GM12878 (cell line): ENCODE measurements around the gene GDE1. TPM values are rescaled to one million over a fixed set of nuclear protein-coding genes. Genes with fewer than 3 reads are reported as not detected.

Experiments used
- ATAC-seq: fragments of 200-7000 bp; cut with Tn5 transposase; 3 replicates; pipeline ENCODE4 v1.9.1; 2020; ENCODE audit warnings: mild to moderate bottlenecking, moderate library complexity
- BruUV-seq: library from RNA; stranded (reverse); fragments of 400-500 nt; replicated peaks from 2 replicates; lab custom pipeline; 2021; lab: Mats Ljungman, UMichigan
- CTCF ChIA-PET: fragments of 300-600 bp; sonication (Branson Sonifier 250); formaldehyde crosslinking; extraction: SDS; loops from one replicate; lab custom pipeline; 2021; ENCODE audit warnings: inconsistent platforms; lab: Yijun Ruan, JAX
- POLR2A ChIA-PET: fragments of 350-600 bp; formaldehyde crosslinking; extraction: SDS; loops from one replicate; lab custom pipeline; 2021; ENCODE audit warnings: inconsistent platforms; lab: Charles Lee
- RAD21 ChIA-PET: fragments of 300-600 bp; sonication (Branson Sonifier 250); formaldehyde crosslinking; loops from one replicate; lab custom pipeline; 2023; ENCODE audit warnings: antibody characterized with exemption; ENCODE audit not compliant: unreplicated experiment; lab: Charles Lee
- SMC1A ChIA-PET: fragments of 300-600 bp; sonication (Branson Sonifier 250); formaldehyde crosslinking; loops from one replicate; lab custom pipeline; 2023; ENCODE audit not compliant: unreplicated experiment, uncharacterized antibody; lab: Charles Lee
- DNase-seq: peaks from one replicate; pipeline ENCODE4 v3.0.0-alpha.2; 2011; ENCODE audit warnings: low read depth, low spot score
- FAIRE-seq: peaks from 3 replicates; lab custom pipeline; 2011; peaks lifted over from hg19 to GRCh38; lab: Jason Lieb, UNC
- H2AFZ ChIP-seq: 2 replicates; pipeline ENCODE4 v1.6.0; 2011; ENCODE audit warnings: low read depth, low read length, control low read depth; ENCODE audit not compliant: control insufficient read depth
- H3K27ac ChIP-seq: 2 replicates; pipeline ENCODE4 v1.5.1; 2011; ENCODE audit warnings: control low read depth; ENCODE audit not compliant: control insufficient read depth, insufficient read depth
- H3K27me3 ChIP-seq, 2 experiments: replicated peaks in 1 of 2; 2 replicates each; pipeline versions ENCODE4 v1.6.0 to v1.6.1; 2011; ENCODE audit warnings: low read length in 1 of 2; ENCODE audit not compliant: control insufficient read depth in 2 of 2, insufficient read depth in 2 of 2
- H3K36me3 ChIP-seq, 2 experiments: 2 replicates each; pipeline ENCODE4 v1.5.1; 2011; ENCODE audit warnings: low read length in 1 of 2; ENCODE audit not compliant: control insufficient read depth in 2 of 2, insufficient read depth in 2 of 2
- H3K4me1 ChIP-seq: 2 replicates; pipeline ENCODE4 v1.6.1; 2011; ENCODE audit warnings: mild to moderate bottlenecking, low read length, moderate library complexity, mixed read lengths; ENCODE audit not compliant: control insufficient read depth, insufficient read depth
- H3K4me2 ChIP-seq: 2 replicates; pipeline ENCODE4 v1.6.0; 2011; ENCODE audit warnings: control low read depth; ENCODE audit not compliant: control insufficient read depth, insufficient read depth
- H3K4me3 ChIP-seq: fragments of 200-600 bp; sonication (generic); 2 replicates; pipeline ENCODE4 v1.5.1; 2016
- H3K79me2 ChIP-seq: 2 replicates; pipeline ENCODE4 v1.6.0; 2011; ENCODE audit warnings: low read length; ENCODE audit not compliant: control insufficient read depth, insufficient read depth
- H3K9ac ChIP-seq: 2 replicates; pipeline ENCODE4 v1.8.0; 2011; ENCODE audit warnings: low read length, control low read depth, mixed read lengths; ENCODE audit not compliant: control insufficient read depth, insufficient read depth
- H3K9me3 ChIP-seq: replicated peaks from 3 replicates; pipeline ENCODE4 v1.5.1; 2011; ENCODE audit warnings: mild to moderate bottlenecking, low read length; ENCODE audit not compliant: control insufficient read depth, insufficient read depth
- H4K20me1 ChIP-seq: 2 replicates; pipeline ENCODE4 v1.6.0; 2011; ENCODE audit not compliant: control insufficient read depth, insufficient read depth
- CUX1 ChIP-seq: IDR thresholded peaks from 2 replicates; pipeline ENCODE4 v1.6.1; 2012; ENCODE audit warnings: improper control_type of control experiment, low read depth, low read length; ENCODE audit not compliant: insufficient replicate concordance
- WGBS: methylation state at CpG from one replicate; pipeline ENCODE4 v1.1.6; 2016; ENCODE audit warnings: low lambda C conversion rate; ENCODE audit not compliant: insufficient replicate concordance, insufficient coverage; ENCODE audit errors: missing lambda C conversion rate; 5-methylcytosine and 5-hydroxymethylcytosine counted together
- in situ Hi-C: fragments of 300-500 bp; cut with MboI; formaldehyde crosslinking; loops from 9 replicates; pipeline ENCODE4 v1.14.3; 2018; ENCODE audit warnings: mixed read lengths
- intact Hi-C: fragments of 100-400 bp; cut with micrococcal nuclease; formaldehyde crosslinking; loops from one replicate; pipeline ENCODE4 v1.14.2; 2022; ENCODE audit not compliant: unreplicated experiment
- polyA plus RNA-seq, 11 experiments: library from polyadenylated mRNA; depleted of rRNA in 4 of 11; unstranded in 6 of 11; stranded (reverse) in 5 of 11; fragments of >200 nt; fragmentation: Nextera tagmentation in 4 of 11; fragmentation: Illumina TruSeq in 1 of 11; extraction: Ambion mirVana in 4 of 11; extraction: Trizol in 1 of 11; gene quantifications; 1 replicate in 1 of 11; 2 replicates in 10 of 11; pipeline versions ENCODE4 v1.2.1 to v1.2.3, GENCODE V29; 2011 to 2016; ENCODE audit warnings: inconsistent platforms in 2 of 11, missing spikeins in 2 of 11, low read depth in 1 of 11
- total RNA-seq, 4 experiments: library from RNA; depleted of rRNA in 3 of 4; stranded (reverse); fragments of >200 nt in 3 of 4; fragmentation: Illumina TruSeq in 1 of 4; extraction: Trizol in 1 of 4; gene quantifications; 2 replicates each; pipeline versions ENCODE4 v1.2.1 to v1.2.3, GENCODE V29; 2013 to 2021

The GDE1 gene
- total and polyA plus RNA-seq, 10 of the 15 experiments (the other 5 are each of a cell fraction or from before 2014, with no cell fraction given) = 14.8 to 31.8 (median 21.0) TPM

GRCh38 chr16:19567560-19567959, 45.7 kb upstream of the GDE1 start:
- no peak for TF ChIP-seq CUX1
- TF ChIP-seq, all 136 proteins: peak for 0
- in situ Hi-C loops (no loop called here), intact Hi-C loops (no loop called here)
- Histone ChIP-seq H3K4me3 (no peak overlapping the region), H4K20me1 (no peaks in the 10 kb centered on the region), H3K9me3 (no peaks in the 10 kb centered on the region), H3K4me1 (no peaks in the 10 kb centered on the region), H3K9ac (no peak overlapping the region), H3K36me3 (peaks cover 4 to 7% of the 10 kb centered on the region in 2 experiments; a peak in 3 of 4 replicates), H3K4me2 (no peak overlapping the region), H3K27me3 (no peaks in the 10 kb centered on the region), H3K27ac (no peak overlapping the region), H3K79me2 (no peaks in the 10 kb centered on the region; the same call in 1 of the 2 replicates), H2AFZ (no peak overlapping the region)
- DNase-seq (no peak), ATAC-seq (no peak), FAIRE-seq (no peak)
- CTCF ChIA-PET = interaction anchor here (0.6 to 1.4 kb wide), 2 partner anchors 8 to 10 kb away, joined by 3 to 4 read pairs; no protein-coding TSS in a partner anchor
- WGBS = over 99% methylated on average over 8 of the region's 8 CpGs
- no TSS peak for BruUV-seq
- RAD21 ChIA-PET = no interaction called here
- SMC1A ChIA-PET = no interaction called here
- POLR2A ChIA-PET = no interaction called here
